GM18909 (cell line): Measurements from ENCODE around the gene TSPAN3.

ENCODE experiments used
- ATAC-seq: cut with Tn5 transposase; IDR thresholded peaks from one replicate; pipeline ENCODE4 v1.9.1; 2021; ENCODE audit warnings: mild to moderate bottlenecking; ENCODE audit not compliant: unreplicated experiment, poor library complexity

Gene TSPAN3

DNA sequence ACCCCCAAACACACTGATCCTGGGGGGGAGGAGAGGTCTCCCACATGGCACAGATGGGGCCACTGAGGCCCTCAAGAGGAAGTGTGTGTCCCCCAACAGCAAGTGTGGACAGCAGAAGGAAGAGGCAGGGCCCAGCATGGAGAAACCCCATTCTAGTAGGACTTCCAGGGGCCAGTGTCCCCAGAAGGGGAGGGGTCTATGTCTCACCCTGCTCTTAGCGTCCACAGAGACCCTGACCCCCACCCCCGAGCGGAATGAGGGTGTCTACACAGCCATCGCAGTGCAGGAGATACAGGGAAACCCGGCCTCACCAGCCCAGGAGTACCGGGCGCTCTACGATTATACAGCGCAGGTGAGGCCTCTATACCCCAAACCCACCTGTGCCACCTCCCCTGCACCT lies 35.3 kb downstream of the TSPAN3 start:
- ATAC-seq = no peak

DNA sequence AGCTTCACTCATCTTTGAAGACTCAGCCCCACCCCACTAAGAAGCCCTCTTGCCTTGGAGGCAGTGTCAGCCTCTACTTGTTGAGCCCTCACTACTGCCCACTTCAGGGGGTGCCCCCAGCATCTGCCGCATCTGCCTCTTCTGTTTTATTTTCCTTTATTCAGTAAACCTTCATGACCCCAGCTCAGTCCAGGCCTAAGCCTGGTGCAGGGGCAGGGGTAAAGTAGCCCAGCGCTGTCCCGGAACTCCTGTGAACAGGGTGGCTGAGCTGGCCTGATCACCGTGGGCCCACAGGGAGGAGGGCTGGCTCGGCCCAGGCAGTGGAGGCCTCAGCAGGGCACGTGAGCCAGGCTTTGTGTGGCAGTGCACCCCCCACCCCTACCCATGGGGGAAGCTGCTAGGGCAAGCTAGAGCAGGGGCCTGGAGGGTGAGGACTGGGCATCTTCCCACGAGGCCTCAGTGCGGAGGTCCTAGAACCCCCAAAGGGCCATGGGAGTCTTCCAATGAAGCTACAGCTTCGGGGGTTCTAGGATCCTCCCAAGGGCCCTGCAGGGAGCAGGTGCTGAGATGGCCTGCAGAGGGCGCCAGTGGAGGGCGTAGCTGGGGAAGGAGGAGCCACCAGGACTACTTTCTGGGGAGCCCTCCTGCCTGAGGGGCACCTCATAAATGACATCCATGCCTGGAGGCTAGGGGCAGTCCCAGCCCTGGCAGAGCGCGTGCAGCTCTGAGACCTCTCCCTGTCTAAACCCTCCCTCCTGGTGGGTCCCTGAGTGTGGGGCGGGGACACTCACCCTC lies 36.0 kb downstream of the TSPAN3 start:
- ATAC-seq = no peak

DNA sequence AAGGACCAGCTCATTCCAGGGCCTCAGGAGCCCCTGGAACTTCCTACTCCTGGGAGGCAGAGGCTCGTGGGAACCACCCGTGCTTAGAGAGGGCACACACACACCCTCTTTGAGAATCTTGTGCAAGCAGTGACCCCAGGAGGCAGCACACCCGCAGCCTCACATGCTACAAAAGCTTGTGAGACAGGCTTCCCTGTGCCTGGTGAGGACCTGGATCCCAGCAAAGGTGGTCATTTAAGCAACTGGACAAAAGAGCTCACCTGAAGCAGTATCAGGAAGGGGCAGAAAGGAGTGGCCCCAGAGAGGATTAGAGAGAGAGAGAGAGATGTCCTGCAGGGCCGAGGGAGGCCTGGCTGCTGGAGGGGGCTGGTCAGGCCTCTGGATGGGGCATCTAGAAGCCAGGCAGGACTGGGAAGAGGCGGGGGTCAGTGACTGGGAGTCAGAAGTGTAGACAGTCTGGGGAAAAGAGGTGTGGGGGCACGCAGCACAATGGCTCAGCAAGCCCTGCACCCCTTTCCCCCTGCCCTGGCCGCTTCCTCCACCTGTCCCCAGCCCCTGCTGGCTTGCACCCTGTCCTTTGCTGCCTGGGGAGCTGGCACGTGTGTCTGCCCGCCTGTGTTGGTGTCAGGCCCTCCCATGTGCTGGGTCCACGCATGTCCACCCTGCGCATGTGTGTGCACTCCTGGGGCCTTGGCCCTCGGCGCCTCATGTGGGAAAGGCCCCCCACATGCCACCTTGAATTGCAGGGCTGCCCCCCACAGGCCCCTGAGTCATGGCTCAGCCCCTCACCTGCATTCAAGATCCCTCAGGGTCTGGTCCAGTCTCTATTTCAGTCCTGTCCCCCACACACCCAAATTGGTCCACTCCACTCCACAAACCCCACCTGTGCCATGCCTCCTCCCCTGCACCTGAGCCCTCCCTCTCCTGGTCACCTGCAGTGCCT lies 36.9 kb downstream of the TSPAN3 start:
- no peak for ATAC-seq

DNA sequence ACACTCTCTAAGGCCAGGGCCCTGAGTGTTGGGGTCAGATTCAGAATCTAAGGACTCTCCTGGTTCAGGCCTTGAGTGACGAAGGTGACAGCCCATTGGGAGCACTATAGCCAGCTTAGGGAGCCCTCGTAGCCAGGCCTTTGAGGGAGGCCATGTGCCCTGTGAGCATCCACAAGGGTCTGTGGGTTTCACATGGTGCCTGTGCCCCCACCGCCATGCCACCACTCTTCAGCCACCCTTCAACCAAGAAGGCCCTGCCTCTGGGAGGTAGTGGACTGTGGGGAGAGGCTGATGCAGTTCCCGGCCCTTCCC lies 37.5 kb downstream of the TSPAN3 start:
- ATAC-seq = no peak

DNA sequence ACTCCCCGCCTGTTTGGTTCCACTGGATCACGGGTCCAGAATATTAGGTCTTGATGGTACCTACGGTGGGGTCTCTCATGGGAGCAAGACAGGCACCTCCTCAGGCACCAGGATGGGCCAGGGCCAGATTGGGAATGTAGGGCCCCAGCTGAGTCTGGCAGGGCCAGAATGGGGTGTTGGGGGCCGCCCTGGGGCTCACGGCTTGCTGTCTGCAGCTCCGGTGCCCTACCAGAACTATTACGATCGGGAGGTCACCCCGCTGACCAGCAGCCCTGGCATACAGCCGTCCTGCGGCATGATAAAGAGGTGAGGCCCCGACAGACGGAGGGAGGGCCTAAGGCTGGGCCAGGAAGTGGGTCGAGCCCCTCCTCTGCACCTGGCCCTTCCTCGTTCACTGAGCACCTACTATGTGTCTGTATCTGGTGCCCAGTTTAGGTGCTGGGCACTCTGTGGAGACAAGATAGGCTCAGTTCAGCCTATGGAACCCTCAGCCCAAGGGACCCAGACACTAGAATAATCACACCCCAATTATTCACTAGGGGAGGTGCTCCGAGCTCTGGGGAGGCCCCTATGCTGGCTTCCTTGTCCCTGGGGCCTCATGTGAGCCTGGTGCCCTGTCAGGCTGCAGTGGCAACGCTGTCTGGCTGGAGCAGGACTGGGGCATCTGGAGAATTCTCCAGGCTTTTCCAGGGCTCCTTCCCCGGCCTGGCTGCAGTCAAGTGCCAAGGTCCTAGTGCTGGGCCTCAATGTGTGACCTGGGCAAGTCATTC lies 38.1 kb downstream of the TSPAN3 start:
- ATAC-seq = no peak

DNA sequence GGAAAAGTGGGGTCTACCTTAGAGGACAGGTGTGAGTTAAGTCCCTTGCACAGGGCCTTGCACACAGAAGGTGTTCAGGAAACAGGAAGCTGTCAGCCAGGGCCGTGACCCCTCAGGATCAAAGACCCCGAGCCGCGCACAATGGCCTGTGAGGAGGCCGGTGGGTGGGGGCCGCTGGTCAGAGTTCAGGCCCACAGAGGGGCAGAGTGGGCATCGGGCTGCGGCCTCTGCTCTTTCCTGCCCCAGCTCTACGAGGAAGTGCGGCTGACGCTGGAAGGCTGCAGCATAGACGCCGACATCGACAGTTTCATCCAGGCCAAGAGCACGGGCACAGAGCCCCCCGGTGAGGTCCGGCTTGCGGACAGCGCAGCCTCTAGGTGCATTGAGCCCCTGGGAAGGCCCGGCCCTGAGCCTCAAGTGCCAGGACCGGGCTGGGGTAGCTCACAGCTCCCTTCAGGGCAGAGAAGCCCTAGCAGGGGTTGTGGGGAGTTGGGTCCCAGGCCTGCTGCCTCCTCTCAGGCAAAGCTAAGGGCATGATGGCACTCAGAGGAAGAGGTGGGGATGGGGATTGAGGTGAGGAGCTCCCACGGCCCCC lies 38.8 kb downstream of the TSPAN3 start:
- no peak for ATAC-seq

DNA sequence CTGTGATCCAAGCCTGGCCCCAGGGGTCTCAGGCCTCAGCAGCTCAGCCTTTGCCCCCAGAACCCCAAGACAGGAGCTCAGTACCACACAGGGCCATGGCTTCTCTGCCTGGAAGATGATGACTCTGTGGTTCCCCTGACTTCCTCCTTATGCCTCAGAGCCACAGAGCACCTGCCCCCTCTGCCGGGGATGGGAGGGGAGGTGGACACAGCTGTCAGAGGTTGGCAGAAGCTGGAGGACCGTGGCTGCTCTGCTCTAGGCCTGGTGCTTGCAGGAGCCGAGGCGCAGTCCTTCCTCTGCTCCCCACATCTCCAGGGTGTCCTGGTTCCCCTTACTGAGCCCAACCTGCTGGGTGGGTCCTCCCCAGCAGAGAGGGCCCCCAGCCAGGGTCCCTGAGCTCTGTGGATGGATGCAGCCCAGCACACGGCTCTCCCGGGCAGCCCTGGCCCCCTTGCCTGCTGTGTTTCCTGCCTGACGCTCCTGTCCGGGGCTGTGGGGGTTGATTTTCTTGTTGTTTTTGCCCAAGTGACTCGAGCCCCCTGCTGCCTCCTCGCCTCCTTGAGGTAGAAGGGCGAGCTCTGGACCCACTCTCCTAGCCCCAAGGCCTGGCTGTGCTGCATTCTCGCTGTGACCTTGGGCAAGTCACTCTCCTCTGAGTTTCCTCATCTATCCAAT lies 39.4 kb downstream of the TSPAN3 start:
- ATAC-seq = no peak

DNA sequence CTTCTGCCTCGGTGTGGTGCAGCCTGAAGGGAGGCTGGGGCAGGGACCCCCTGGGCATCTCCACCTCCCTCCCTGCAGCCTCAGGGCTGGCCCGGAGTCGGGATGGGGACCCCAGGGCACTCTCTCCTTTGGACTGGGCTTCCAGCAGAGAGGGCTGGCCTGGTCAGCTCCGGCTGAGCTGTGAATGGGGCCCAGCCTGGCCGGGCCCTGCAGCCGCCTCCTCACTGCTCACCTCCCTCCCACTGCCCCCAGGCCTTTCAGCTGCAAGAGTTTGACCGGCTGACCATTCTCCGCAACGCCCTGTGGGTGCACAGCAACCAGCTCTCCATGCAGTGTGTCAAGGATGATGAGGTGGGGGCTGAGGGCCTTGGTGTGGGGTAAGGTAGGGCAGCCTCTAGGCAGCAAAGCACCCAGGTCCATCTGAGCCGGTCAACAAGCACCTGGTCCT lies 40.0 kb downstream of the TSPAN3 start:
- no peak for ATAC-seq

DNA sequence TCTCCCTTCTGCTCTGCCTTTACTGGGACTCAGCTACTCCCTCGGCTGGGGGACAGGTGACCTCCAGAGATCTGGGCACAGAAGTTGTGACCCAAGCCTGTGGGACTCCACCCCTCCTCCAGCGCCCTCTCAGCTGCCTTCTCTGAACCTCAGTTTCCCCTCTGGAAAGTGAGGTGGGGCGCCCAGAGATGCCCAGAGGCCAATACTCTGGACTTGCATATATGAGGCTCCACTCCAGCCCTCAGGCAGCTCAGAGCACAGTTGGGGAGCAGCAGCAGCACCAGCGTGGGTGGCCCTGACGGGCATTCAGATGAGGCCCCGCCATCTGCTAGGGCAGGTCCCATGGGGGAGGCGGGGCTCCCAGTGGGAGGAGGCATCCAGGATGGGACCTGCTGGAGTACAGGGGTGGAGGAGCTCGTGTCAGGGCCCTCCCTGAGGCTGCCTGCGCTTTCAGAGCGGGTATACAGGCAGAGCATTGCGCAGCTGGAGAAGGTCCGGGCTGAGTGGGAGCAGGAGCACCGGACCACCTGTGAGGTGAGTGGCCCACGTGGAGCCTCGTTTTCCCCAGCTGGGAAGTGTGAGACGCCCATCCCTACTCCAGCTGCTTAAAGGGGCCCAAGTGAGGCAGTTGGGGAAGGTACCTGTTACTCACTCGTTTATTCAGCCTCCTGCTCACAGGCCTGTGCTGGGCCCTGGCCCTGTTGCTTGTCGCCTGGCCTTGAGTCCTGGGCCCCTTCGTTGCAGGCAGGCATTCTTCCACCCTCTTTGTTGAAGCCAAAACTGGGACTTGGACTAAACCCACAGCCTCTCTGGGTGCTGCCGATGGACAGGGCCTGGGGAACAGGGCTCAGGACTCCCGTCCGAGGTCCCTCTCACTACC lies 40.6 kb downstream of the TSPAN3 start:
- ATAC-seq = no peak

DNA sequence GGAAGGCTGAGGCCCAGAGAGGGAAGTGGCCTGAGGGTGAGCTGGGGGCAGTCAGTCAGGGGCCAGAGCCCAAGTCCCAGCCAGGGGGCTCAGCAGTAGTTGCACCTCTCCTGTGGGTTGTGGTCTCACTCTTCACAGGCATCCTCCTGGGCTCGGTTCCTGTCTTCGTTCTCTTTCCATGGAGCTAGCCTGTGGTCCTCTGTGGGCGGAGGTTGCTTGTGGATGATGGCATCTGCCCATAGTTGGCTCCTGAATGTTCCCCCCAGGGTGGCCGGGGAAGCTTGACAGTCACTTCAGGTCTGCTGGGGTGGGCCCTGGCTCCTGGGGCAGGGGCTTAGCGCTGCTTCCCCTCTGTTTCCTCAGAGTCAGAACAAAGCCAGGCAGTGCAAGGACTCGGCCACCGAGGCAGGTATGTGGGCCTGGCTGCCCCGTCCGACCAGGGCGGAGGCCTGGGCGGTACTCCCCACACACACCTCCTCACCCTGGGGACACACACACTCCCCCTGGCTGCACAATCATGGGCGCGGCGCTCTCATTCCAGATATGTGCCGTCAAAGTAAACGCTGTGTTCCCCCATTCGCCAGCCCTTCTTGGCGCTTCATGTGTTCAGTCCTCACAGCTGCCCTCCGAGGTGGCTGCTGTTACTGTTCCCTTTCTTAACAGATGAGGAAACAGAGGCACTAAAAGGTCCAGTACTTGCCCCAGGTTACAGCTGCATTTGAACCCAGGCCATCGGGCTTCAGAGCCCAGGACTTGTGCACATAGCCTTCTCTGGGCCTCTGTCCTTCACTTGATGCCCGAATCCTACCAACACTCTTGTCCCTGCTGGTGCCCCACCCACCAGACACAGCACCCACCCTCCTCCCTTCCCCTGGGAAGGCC lies 41.5 kb downstream of the TSPAN3 start:
- ATAC-seq = no peak

DNA sequence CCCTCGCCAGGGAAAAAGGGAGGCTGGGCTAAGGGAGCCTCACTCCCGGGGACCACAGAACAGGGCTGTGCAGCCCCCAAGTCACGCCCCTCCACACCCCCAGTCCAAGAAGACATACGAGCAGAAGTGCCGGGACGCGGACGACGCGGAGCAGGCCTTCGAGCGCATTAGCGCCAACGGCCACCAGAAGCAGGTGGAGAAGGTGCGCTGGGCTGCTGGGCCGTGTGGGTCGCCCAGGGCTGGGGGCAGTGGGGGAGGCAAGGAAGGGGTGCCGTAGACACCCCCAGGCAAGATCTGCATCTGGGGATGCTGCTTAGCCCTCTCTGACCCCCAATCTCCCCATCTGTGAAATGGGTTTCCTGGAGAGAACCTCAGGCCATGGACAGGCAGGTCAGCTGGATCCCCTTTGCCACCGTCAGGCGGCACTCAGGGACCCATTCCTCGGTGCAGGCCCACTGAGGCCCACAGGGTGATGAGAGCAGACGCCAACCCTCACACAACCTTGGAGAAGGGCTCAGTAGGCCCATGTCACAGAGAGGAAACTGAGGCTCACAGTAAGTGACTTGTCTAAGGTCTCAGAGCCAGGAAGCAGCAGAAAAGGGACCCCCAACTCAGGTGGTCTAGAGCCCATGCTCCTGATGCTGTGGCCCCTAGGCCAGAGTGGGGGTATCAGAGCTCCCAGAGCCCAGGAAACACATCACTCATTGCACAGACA lies 42.3 kb downstream of the TSPAN3 start:
- no peak for ATAC-seq

DNA sequence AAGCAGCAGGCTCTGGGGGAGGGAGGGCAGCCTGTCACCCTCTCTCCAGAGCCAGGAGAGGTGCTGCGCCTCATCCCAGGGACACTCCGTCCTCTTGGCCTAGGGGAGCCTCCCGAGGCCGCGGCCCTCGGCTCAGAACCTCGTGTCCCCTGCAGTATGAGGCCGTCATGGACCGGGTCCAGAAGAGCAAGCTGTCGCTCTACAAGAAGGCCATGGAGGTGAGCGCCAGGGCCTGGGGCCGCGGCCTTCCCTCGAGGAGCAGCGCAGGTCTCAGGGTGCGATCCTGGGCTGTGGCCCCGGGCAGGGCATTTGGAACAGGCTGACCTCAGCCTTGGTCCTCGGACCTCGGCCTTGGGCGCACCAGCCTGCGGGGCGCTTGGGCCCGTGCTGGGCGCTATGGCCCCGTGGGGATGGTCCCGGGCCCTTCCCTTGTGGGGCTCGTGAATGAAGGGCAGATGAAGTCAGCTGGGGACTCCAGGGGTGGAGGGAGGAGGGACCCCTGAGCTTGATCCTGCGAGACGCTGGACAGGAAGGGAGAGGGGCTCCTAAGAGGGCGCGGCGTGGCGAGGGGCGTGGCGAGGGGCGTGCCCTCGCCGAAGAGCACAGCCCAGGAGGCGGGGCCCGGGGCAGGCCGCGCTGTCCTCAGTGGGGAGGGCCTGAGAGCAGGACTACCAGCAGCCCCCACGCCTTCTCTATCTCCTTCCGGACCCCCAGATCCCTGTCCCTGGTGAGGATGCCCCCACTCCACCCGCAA lies 43.0 kb downstream of the TSPAN3 start:
- ATAC-seq = no peak

DNA sequence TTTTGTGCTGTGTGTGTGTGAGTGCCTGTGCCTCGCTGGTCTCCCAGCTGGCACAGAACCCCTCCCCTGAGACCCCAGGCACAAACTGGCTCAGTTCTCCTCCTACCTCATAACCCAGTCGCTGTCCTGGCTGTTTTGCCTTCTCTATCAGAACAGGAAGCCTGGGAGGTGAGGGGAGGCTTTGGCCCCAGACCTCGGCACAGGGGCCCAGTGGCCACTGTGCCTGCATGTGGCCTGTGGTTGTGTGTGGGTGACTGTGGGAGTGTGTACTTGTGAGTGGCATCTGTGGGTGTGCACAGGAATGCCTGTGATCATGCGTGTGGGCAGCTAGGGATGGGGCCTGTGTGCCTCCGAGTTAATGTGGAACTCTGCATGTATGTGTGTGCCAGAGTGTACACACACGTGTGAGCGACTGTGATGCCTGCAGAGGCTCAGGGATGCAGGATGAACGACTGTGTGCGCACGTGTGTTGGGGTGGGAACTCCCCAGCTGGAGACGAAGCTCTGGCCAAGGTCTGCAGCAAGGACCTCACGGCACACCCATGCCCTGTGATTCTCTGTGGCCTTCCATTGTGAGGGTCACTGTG lies 43.7 kb downstream of the TSPAN3 start:
- ATAC-seq = no peak

DNA sequence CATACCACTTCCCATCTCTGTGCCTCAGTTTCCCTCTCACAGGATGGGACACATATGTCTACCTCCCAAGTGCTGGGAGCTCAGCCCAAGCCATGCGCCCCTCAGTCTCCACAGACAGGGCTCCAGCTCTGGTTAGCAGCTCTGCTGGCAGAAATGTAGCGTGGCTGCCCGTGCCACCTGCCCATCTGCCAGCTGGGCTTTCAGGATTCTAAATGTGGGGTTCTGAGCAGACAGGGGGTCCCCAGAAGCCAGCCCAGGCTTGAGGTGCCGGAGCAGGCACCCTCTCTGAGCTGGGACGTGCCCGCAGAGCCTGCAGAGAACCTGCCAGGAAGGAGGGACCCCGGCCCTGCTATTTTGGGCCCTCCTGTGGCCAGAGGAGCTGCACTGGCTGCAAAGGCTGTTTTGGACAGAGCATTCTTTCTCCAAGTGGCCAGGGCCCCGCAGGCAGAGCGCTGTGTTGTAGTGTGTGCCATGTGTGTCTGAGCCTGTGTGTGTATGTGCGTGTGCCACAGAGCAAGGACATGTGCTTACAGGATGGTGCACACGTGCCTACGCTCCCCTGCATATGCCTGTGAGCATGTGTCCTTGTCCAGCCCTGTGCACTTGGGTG lies 44.3 kb downstream of the TSPAN3 start:
- no peak for ATAC-seq

DNA sequence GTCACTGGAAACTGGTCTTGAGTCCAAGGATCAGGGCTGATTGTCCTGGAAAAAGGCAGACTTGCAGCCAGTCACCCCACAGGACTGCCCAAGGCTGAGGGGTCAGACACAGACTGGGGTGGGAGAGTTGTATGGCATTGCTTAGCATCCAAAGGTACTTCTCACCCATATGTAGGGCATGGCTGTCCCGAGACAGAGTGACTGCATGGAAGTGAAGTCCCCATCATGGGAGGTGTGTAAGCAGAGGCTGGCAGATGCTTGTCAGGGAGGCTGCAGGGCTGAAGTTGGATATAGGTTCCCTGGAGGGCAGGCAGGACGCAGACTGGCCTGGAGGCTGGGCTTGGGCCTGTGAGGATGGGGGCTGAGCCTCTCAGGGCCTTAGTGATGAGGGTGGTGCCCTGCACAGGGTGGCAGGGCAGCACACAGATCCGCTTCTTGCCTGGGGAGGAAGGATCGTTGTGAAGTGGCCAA lies 44.9 kb downstream of the TSPAN3 start:
- no peak for ATAC-seq
